HG02840 (cell line): ENCODE data around the gene CLEC4A.
"Not testable (repeated sequence)": the region's sequence is repeated elsewhere in the genome, so short reads cannot be mapped to it uniquely, and the experiment has no call there.

ENCODE experiments used
- ATAC-seq: cut with Tn5 transposase; IDR thresholded peaks from one replicate; pipeline ENCODE4 v1.9.1; 2021; ENCODE audit warnings: mild to moderate bottlenecking, moderate library complexity, moderate number of reproducible peaks; ENCODE audit not compliant: unreplicated experiment, low FRiP score

CLEC4A gene

GRCh38 chr12:8133636-8134397, 10.4 kb downstream of the CLEC4A start:
- ATAC-seq: not testable (repeated sequence)

GRCh38 chr12:8134398-8134930, 11.0 kb downstream of the CLEC4A start:
- ATAC-seq: not testable (repeated sequence)

- not testable (repeated sequence) for ATAC-seq
These were observed 18.2 kb downstream of the CLEC4A start for GRCh38 chr12:8141647-8142046.

- ATAC-seq: no peak
These were observed 19.8 kb downstream of the CLEC4A start for GRCh38 chr12:8143261-8143660.

GRCh38 chr12:8145754-8146441, 22.5 kb downstream of the CLEC4A start:
- no peak for ATAC-seq

GRCh38 chr12:8146442-8146771, 23.0 kb downstream of the CLEC4A start:
- ATAC-seq: no peak

- no peak for ATAC-seq
These were observed 31.1 kb downstream of the CLEC4A start for GRCh38 chr12:8154526-8154925.

GRCh38 chr12:8156416-8156815, 33.0 kb downstream of the CLEC4A start:
- ATAC-seq: no peak

GRCh38 chr12:8156845-8157244, 33.4 kb downstream of the CLEC4A start, which contains the start of gene ZNF705A:
Gene ZNF705A, plus strand, starts transcription at chr12:8157015. Its CDS starts 15,611 bp downstream, at chr12:8172626.
- ATAC-seq: no peak

GRCh38 chr12:8157484-8158198, 34.2 kb downstream of the CLEC4A start:
- ATAC-seq: no peak

- not testable (repeated sequence) for ATAC-seq
These were observed 49.5 kb downstream of the CLEC4A start for GRCh38 chr12:8172911-8173310.

GRCh38 chr12:8179989-8180585, 56.7 kb downstream of the CLEC4A start:
- ATAC-seq: not testable (repeated sequence)

GRCh38 chr12:8181271-8181670, 57.9 kb downstream of the CLEC4A start:
- ATAC-seq: not testable (repeated sequence)

GRCh38 chr12:8182923-8183322, 59.5 kb downstream of the CLEC4A start:
- not testable (repeated sequence) for ATAC-seq

GRCh38 chr12:8183346-8183745, 59.9 kb downstream of the CLEC4A start:
- not testable (repeated sequence) for ATAC-seq

- not testable (repeated sequence) for ATAC-seq
These were observed 60.8 kb downstream of the CLEC4A start for GRCh38 chr12:8184206-8184605.

GRCh38 chr12:8188088-8188487, 64.7 kb downstream of the CLEC4A start:
- not testable (repeated sequence) for ATAC-seq
